Glomerular visceral epithelial cell (primary cell): Measurements from ENCODE around the gene ADCY2.

Experiments
- DNase-seq: peaks from one replicate; pipeline ENCODE4 v3.0.0-alpha.2; 2016; ENCODE audit errors: extremely low spot score

Gene ADCY2

GRCh38 chr5:7592910-7593309 is 197.0 kb downstream of the ADCY2 start:
- DNase-seq, result no peak

- no peak for DNase-seq
These were observed 201.2 kb downstream of the ADCY2 start for GRCh38 chr5:7597059-7597642.

- DNase-seq, result no peak
These were observed 211.0 kb downstream of the ADCY2 start for GRCh38 chr5:7606840-7607465.

GRCh38 chr5:7608772-7609171 is 212.8 kb downstream of the ADCY2 start:
- no peak for DNase-seq

GRCh38 chr5:7609726-7610125 is 213.8 kb downstream of the ADCY2 start:
- DNase-seq, result no peak

GRCh38 chr5:7610531-7611177 is 214.7 kb downstream of the ADCY2 start:
- no peak for DNase-seq

- no peak for DNase-seq
These were observed 215.6 kb downstream of the ADCY2 start for GRCh38 chr5:7611518-7611917.

- DNase-seq, result no peak
These were observed 219.7 kb downstream of the ADCY2 start for GRCh38 chr5:7615566-7616061.

GRCh38 chr5:7616897-7617296 is 221.0 kb downstream of the ADCY2 start:
- DNase-seq, result no peak

GRCh38 chr5:7622498-7622897 is 226.6 kb downstream of the ADCY2 start:
- no peak for DNase-seq

- no peak for DNase-seq
These were observed 229.8 kb downstream of the ADCY2 start for GRCh38 chr5:7625740-7626139.

GRCh38 chr5:7628248-7628647 is 232.3 kb downstream of the ADCY2 start:
- DNase-seq, result no peak

- no peak for DNase-seq
These were observed 232.9 kb downstream of the ADCY2 start for GRCh38 chr5:7628820-7629219.

- DNase-seq, result no peak
These were observed 233.6 kb downstream of the ADCY2 start for GRCh38 chr5:7629561-7629960.

GRCh38 chr5:7634837-7635236 is 238.9 kb downstream of the ADCY2 start:
- no peak for DNase-seq

- DNase-seq, result no peak
These were observed 242.5 kb downstream of the ADCY2 start for GRCh38 chr5:7638456-7638855.

- no peak for DNase-seq
These were observed 246.1 kb downstream of the ADCY2 start for GRCh38 chr5:7642029-7642428.

- DNase-seq, result no peak
These were observed 248.8 kb downstream of the ADCY2 start for GRCh38 chr5:7644723-7645122.

- no peak for DNase-seq
These were observed 254.8 kb downstream of the ADCY2 start for GRCh38 chr5:7650755-7651154.

GRCh38 chr5:7653046-7653445 is 257.1 kb downstream of the ADCY2 start:
- no peak for DNase-seq

- DNase-seq, result no peak
These were observed 261.2 kb downstream of the ADCY2 start for GRCh38 chr5:7657153-7657552.

GRCh38 chr5:7659420-7659819 is 263.5 kb downstream of the ADCY2 start:
- DNase-seq, result no peak

- DNase-seq, result no peak
These were observed 266.4 kb downstream of the ADCY2 start for GRCh38 chr5:7662289-7662688.
